Keratinocyte (primary cell): ENCODE measurements around the gene PHACTR2. TPM values are rescaled to one million over a fixed set of nuclear protein-coding genes. Genes with fewer than 3 reads are reported as not detected.

Experiments
- DNase-seq: peaks from one replicate; pipeline ENCODE4 v3.0.0-alpha.2; 2011; ENCODE audit warnings: low read depth, missing footprints, low spot score
- FAIRE-seq: peaks from 2 replicates; lab custom pipeline; 2011; peaks lifted over from hg19 to GRCh38; lab: Jason Lieb, UNC
- H2AFZ ChIP-seq: 2 replicates; pipeline ENCODE4 v1.6.0; 2012; ENCODE audit warnings: low read length, control low read depth, inconsistent platforms; ENCODE audit not compliant: control insufficient read depth
- H3K27ac ChIP-seq: 2 replicates; pipeline ENCODE4 v1.5.1; 2011; ENCODE audit warnings: low read length; ENCODE audit not compliant: control insufficient read depth, insufficient read depth
- H3K27me3 ChIP-seq: 3 replicates; pipeline ENCODE4 v1.6.0; 2011; ENCODE audit warnings: low read length; ENCODE audit not compliant: control insufficient read depth, insufficient read depth; ENCODE audit errors: extremely low read depth
- H3K36me3 ChIP-seq, 2 experiments: 2 replicates in 1 of 2; 3 replicates in 1 of 2; pipeline ENCODE4 v1.5.1; 2011; ENCODE audit warnings: low read length in 2 of 2, mild to moderate bottlenecking in 1 of 2; ENCODE audit not compliant: control insufficient read depth in 2 of 2, insufficient read depth in 2 of 2; ENCODE audit errors: extremely low read depth in 1 of 2
- H3K4me1 ChIP-seq: 3 replicates; pipeline ENCODE4 v1.5.1; 2011; ENCODE audit warnings: low read length; ENCODE audit not compliant: control insufficient read depth, insufficient read depth; ENCODE audit errors: extremely low read depth
- H3K4me2 ChIP-seq: 3 replicates; pipeline ENCODE4 v1.6.0; 2011; ENCODE audit warnings: low read depth, low read length; ENCODE audit not compliant: control insufficient read depth, insufficient read depth; ENCODE audit errors: extremely low read depth
- H3K4me3 ChIP-seq, 3 experiments: fragments of 200-600 bp in 1 of 3; sonication (generic) in 1 of 3; 2 replicates in 2 of 3; 3 replicates in 1 of 3; pipeline ENCODE4 v1.5.1; 2011 to 2016; ENCODE audit warnings: low read length in 3 of 3, mild to moderate bottlenecking in 3 of 3, control low read depth in 2 of 3, inconsistent platforms in 1 of 3, low read depth in 1 of 3, mixed read lengths in 1 of 3, mixed run types in 1 of 3, moderate library complexity in 1 of 3; ENCODE audit not compliant: control insufficient read depth in 2 of 3, insufficient read depth in 2 of 3; ENCODE audit errors: extremely low read depth in 1 of 3
- H3K79me2 ChIP-seq: 2 replicates; pipeline ENCODE4 v1.6.0; 2012; ENCODE audit warnings: low read length; ENCODE audit not compliant: control insufficient read depth, insufficient read depth
- H3K9ac ChIP-seq: 3 replicates; pipeline ENCODE4 v1.6.0; 2011; ENCODE audit warnings: low read length; ENCODE audit not compliant: control insufficient read depth, insufficient read depth; ENCODE audit errors: extremely low read depth
- H3K9me1 ChIP-seq: 3 replicates; pipeline ENCODE4 v1.6.0; 2011; ENCODE audit warnings: low read length; ENCODE audit not compliant: control insufficient read depth, insufficient read depth; ENCODE audit errors: extremely low read depth
- H3K9me3 ChIP-seq: 2 replicates; pipeline ENCODE4 v1.5.1; 2012; ENCODE audit warnings: low read depth, low read length; ENCODE audit not compliant: control insufficient read depth
- H4K20me1 ChIP-seq: 3 replicates; pipeline ENCODE4 v1.6.0; 2011; ENCODE audit warnings: low read length; ENCODE audit not compliant: control insufficient read depth, insufficient read depth; ENCODE audit errors: extremely low read depth
- EZH2 ChIP-seq: IDR thresholded peaks from one replicate; pipeline ENCODE4 v1.6.1; 2012; ENCODE audit warnings: inconsistent platforms, mild to moderate bottlenecking, low read length, moderate library complexity
- dilution Hi-C: fragments of 300-500 bp; cut with MboI; formaldehyde crosslinking; loops from one replicate; pipeline ENCODE4 v1.7.0; 2020; ENCODE audit warnings: low sequenced_read_pairs; ENCODE audit not compliant: extremely low pct_ligation_motif_present
- polyA plus RNA-seq, 5 experiments: library from polyadenylated mRNA; depleted of rRNA in 3 of 5; stranded (reverse) in 3 of 5; stranded (forward) in 1 of 5; unstranded in 1 of 5; fragments of >200 nt; gene quantifications; 1 replicate in 1 of 5; 2 replicates in 3 of 5; 3 replicates in 1 of 5; pipeline versions ENCODE4 v1.2.1 to v1.2.3, GENCODE V29; 2011 to 2012; ENCODE audit warnings: missing spikeins in 2 of 5, low read depth in 1 of 5, low replicate concordance in 1 of 5
- TF ChIP-seq, protein P1 (sequence below), 3 experiments: IDR thresholded peaks in 1 of 3; conservative IDR thresholded peaks in 1 of 3; optimal IDR thresholded peaks in 1 of 3; 2 replicates in 2 of 3; 3 replicates in 1 of 3; pipeline versions ENCODE3 to v1.5.1; 2011; ENCODE audit warnings: low read length in 3 of 3, mild to moderate bottlenecking in 3 of 3, moderate library complexity in 2 of 3, control low read depth in 1 of 3, inconsistent platforms in 1 of 3; ENCODE audit not compliant: insufficient read depth in 2 of 3; ENCODE audit errors: extremely low read depth in 1 of 3

The PHACTR2 gene
- polyA plus RNA-seq, 1 donor (not counting 4 experiments of a cell fraction or from before 2014, with no cell fraction given): 9.4 TPM

DNA sequence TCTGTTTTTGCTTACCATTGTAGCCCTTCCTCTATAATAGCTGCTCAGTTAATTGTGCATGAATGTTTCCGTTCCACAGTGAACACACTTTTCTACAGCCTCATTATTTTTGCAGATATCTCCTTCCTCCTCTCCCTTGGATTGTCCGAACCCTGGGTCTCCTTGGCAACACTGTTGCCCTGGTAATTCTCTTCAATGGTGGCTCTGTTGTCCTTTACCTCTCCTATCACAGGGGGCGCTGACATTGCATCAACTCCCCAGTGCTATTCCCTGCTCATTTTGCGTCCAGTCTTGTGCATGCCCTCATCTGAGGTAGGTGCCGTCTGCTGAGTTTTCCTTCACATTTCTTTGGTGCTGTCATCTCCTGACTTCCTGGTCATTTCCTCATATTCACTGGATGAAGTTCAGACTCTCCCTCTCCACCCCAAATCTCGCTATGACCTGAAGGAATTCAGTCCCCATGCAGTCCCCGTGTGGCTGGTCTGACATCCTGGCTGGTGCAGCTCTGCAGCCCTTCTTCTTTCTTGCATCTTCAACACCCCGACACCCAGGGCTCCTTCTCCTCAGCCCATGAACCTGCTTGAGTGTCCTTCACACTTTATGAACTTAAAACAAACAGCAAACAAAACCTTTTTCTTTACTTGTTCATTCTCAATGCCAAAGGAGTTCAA, 21.1 kb downstream of the PHACTR2 start:
- no peaks in the 10 kb centered on the region for H3K9me1 ChIP-seq
- H3K4me2 ChIP-seq: no peak overlapping the region
- no peak overlapping the region for H3K4me3 ChIP-seq
- H3K27ac ChIP-seq: no peak overlapping the region
- H2AFZ ChIP-seq: no peak overlapping the region
- peak; percentile 72 for FAIRE-seq
- no peak overlapping the region for H3K9ac ChIP-seq
- DNase-seq: no peak
- peaks cover 4% of the 10 kb centered on the region for H4K20me1 ChIP-seq
- dilution Hi-C loops: no loop called here
- peaks cover 10% of the 10 kb centered on the region for H3K79me2 ChIP-seq
- no peaks in the 10 kb centered on the region for H3K36me3 ChIP-seq
- H3K27me3 ChIP-seq: no peaks in the 10 kb centered on the region
- no peaks in the 10 kb centered on the region for H3K9me3 ChIP-seq
- TF ChIP-seq, protein P1, sequence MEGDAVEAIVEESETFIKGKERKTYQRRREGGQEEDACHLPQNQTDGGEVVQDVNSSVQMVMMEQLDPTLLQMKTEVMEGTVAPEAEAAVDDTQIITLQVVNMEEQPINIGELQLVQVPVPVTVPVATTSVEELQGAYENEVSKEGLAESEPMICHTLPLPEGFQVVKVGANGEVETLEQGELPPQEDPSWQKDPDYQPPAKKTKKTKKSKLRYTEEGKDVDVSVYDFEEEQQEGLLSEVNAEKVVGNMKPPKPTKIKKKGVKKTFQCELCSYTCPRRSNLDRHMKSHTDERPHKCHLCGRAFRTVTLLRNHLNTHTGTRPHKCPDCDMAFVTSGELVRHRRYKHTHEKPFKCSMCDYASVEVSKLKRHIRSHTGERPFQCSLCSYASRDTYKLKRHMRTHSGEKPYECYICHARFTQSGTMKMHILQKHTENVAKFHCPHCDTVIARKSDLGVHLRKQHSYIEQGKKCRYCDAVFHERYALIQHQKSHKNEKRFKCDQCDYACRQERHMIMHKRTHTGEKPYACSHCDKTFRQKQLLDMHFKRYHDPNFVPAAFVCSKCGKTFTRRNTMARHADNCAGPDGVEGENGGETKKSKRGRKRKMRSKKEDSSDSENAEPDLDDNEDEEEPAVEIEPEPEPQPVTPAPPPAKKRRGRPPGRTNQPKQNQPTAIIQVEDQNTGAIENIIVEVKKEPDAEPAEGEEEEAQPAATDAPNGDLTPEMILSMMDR (optimal IDR thresholded peaks at IDR 0.05 in 1 of 3, IDR thresholded peaks at IDR 0.05 in 1 of 3, conservative IDR thresholded peaks at IDR 0.05 in 1 of 3; ENCODE audit: extremely low read depth in 1 of 3, insufficient read depth in 2 of 3, low read length in 3 of 3): no peak
- TF ChIP-seq EZH2: no peak
- H3K4me1 ChIP-seq: peaks cover 7% of the 10 kb centered on the region

DNA sequence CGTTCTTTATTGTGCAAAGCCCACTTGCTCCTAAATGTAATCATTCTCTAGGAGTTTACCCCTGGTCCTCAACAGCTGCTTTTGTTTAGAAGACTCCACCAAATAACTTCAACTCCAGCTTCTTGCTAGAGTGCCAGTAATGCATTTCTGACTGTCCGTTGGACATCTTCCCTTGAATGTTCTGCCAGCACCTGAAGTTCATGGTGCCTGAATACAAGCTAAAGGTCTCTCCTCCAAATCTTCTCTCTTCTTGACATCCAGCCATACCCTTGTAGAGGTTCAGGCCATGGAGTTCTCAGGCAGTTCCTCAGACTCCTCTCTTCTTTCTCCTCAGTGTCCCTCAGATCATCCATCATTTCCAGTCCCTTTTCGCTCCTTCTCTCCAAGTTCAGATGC, 21.7 kb downstream of the PHACTR2 start:
- Histone ChIP-seq H3K27ac (no peak overlapping the region), H4K20me1 (peaks cover 4% of the 10 kb centered on the region), H3K9me3 (no peaks in the 10 kb centered on the region), H3K79me2 (peaks cover 10% of the 10 kb centered on the region), H3K9ac (no peak overlapping the region), H3K36me3 (no peaks in the 10 kb centered on the region), H3K4me1 (peaks cover 4% of the 10 kb centered on the region), H3K4me3 (no peak overlapping the region), H3K9me1 (no peaks in the 10 kb centered on the region), H2AFZ (no peak overlapping the region), H3K27me3 (no peaks in the 10 kb centered on the region), H3K4me2 (no peak overlapping the region)
- dilution Hi-C loops: no loop called here
- TF ChIP-seq, protein P1 (optimal IDR thresholded peaks at IDR 0.05 in 1 of 3, IDR thresholded peaks at IDR 0.05 in 1 of 3, conservative IDR thresholded peaks at IDR 0.05 in 1 of 3; ENCODE audit: extremely low read depth in 1 of 3, insufficient read depth in 2 of 3, low read length in 3 of 3): no peak
- TF ChIP-seq EZH2: no peak
- FAIRE-seq: no peak
- DNase-seq: no peak
